K562 (cell line): ENCODE data around the gene TRAK1. TPM values are rescaled to one million over a fixed set of nuclear protein-coding genes. Genes with fewer than 3 reads are reported as not detected.

Experiments used
- ATAC-seq: fragments of 200-7000 bp; cut with Tn5 transposase; 3 replicates; pipeline ENCODE4 v1.9.1; 2020; ENCODE audit warnings: moderate library complexity
- BruUV-seq: library from RNA; stranded (reverse); fragments of 400-500 nt; replicated peaks from 2 replicates; lab custom pipeline; 2021; lab: Mats Ljungman, UMichigan
- CTCF ChIA-PET: fragments of 300-600 bp; formaldehyde crosslinking; extraction: SDS; loops from one replicate; lab custom pipeline; 2021; ENCODE audit warnings: low intra/inter-chr PET ratio; lab: Yijun Ruan, JAX
- POLR2A ChIA-PET: fragments of 300-600, 350-650 bp; sonication (Branson Sonifier 250); formaldehyde crosslinking; extraction: SDS; loops from one replicate; lab custom pipeline; 2021; ENCODE audit warnings: antibody characterized with exemption, inconsistent platforms; lab: Yijun Ruan, JAX
- DNase-seq, 4 experiments: peaks; one replicate each; pipeline versions ENCODE4 v3.0.0 to v3.0.0-alpha.2; 2011 to 2018; ENCODE audit warnings: low spot score in 3 of 4, mixed read lengths in 3 of 4; ENCODE audit errors: extremely low read depth in 1 of 4
- FAIRE-seq: peaks from 2 replicates; lab custom pipeline; 2011; peaks lifted over from hg19 to GRCh38; lab: Jason Lieb, UNC
- H2AFZ ChIP-seq: 2 replicates; pipeline ENCODE4 v1.6.0; 2011; ENCODE audit warnings: low read depth, low read length, control low read depth, inconsistent platforms
- H3K27ac ChIP-seq: fragments of 200-600 bp; 3 replicates; pipeline ENCODE4 v1.8.0; 2011; ENCODE audit warnings: low read depth, mild to moderate bottlenecking, control low read depth, inconsistent platforms, low read length, moderate library complexity, mixed read lengths; ENCODE audit errors: extremely low read depth
- H3K27me3 ChIP-seq, 2 experiments: fragments of 300-600 bp in 1 of 2; 2 replicates in 1 of 2; 3 replicates in 1 of 2; pipeline versions ENCODE4 v1.6.0 to v1.8.0; 2011; ENCODE audit warnings: inconsistent platforms in 2 of 2, low read length in 2 of 2, mild to moderate bottlenecking in 1 of 2, mixed read lengths in 1 of 2, moderate library complexity in 1 of 2; ENCODE audit not compliant: control insufficient read depth in 2 of 2, insufficient read depth in 2 of 2
- H3K36me3 ChIP-seq: fragments of 300-600 bp; 3 replicates; pipeline ENCODE4 v1.8.0; 2011; ENCODE audit warnings: mild to moderate bottlenecking, low read length, inconsistent platforms; ENCODE audit not compliant: control insufficient read depth, insufficient read depth
- H3K4me1 ChIP-seq, 2 experiments: fragments of 200-600 bp in 1 of 2; replicated peaks in 1 of 2; 2 replicates in 1 of 2; 3 replicates in 1 of 2; pipeline versions ENCODE4 v1.5.1 to v1.8.0; 2011; ENCODE audit warnings: inconsistent platforms in 2 of 2, low read length in 2 of 2, mild to moderate bottlenecking in 1 of 2, mixed read lengths in 1 of 2, moderate library complexity in 1 of 2; ENCODE audit not compliant: control insufficient read depth in 2 of 2, insufficient read depth in 2 of 2
- H3K4me2 ChIP-seq: 2 replicates; pipeline ENCODE4 v1.6.1; 2011; ENCODE audit warnings: low read length, control low read depth, inconsistent platforms, mixed read lengths; ENCODE audit not compliant: insufficient read depth
- H3K4me3 ChIP-seq: fragments of 200-600 bp; sonication (generic), shearing (Covaris generic); 2 replicates; pipeline ENCODE4 v1.5.1; 2016; ENCODE audit warnings: control low read depth, inconsistent platforms
- H3K79me2 ChIP-seq: fragments of 200-600 bp; 3 replicates; pipeline ENCODE4 v1.8.0; 2011; ENCODE audit warnings: low read length, inconsistent platforms; ENCODE audit not compliant: control insufficient read depth, insufficient read depth
- H3K9ac ChIP-seq, 2 experiments: 2 replicates each; pipeline versions ENCODE4 v1.6.0 to v1.6.1; 2011; ENCODE audit warnings: low read depth in 2 of 2, low read length in 2 of 2, control low read depth in 1 of 2, inconsistent platforms in 1 of 2, mild to moderate bottlenecking in 1 of 2, mixed read lengths in 1 of 2; ENCODE audit not compliant: insufficient read depth in 1 of 2
- H3K9me1 ChIP-seq: one replicate; pipeline ENCODE4 v1.6.0; 2011; ENCODE audit warnings: inconsistent platforms, mild to moderate bottlenecking, low read length, moderate library complexity; ENCODE audit not compliant: control insufficient read depth, insufficient read depth
- H3K9me3 ChIP-seq: replicated peaks from 2 replicates; pipeline ENCODE4 v1.5.1; 2011; ENCODE audit warnings: low read depth, low read length, inconsistent platforms; ENCODE audit not compliant: control insufficient read depth, insufficient read depth
- H4K20me1 ChIP-seq: replicated peaks from 2 replicates; pipeline ENCODE4 v1.6.1; 2011; ENCODE audit warnings: low read length, inconsistent platforms, mixed read lengths; ENCODE audit not compliant: control insufficient read depth, insufficient read depth
- ATF6 ChIP-seq: sonication (generic); formaldehyde crosslinking; IDR thresholded peaks from 2 replicates; pipeline ENCODE4 v1.4.0; 2020; ENCODE audit warnings: mild to moderate bottlenecking, missing genetic modification reagents
- C11orf30 ChIP-seq: fragments of 450-650 bp; IDR thresholded peaks from 2 replicates; pipeline ENCODE4 v1.6.1; 2016; ENCODE audit warnings: low read depth, mild to moderate bottlenecking
- FOSL1 ChIP-seq: fragments of 200-800 bp; sonication (Bioruptor generic); conservative IDR thresholded peaks from 2 replicates; pipeline ENCODE4 v1.6.1; 2016; ENCODE audit warnings: missing genetic modification characterization, missing compliant biosample characterization
- FOXA3 ChIP-seq, 2 experiments: fragments of 450-650 bp in 1 of 2; sonication (generic) in 1 of 2; formaldehyde crosslinking; IDR thresholded peaks in 1 of 2; conservative IDR thresholded peaks in 1 of 2; 2 replicates each; pipeline versions ENCODE4 v1.4.0 to v1.8.0; 2020 to 2022; ENCODE audit warnings: mild to moderate bottlenecking in 2 of 2, missing genetic modification reagents in 1 of 2
- SREBF2 ChIP-seq: sonication (generic); formaldehyde crosslinking; IDR thresholded peaks from 2 replicates; pipeline ENCODE4 v1.4.0; 2020; ENCODE audit warnings: mild to moderate bottlenecking, missing genetic modification reagents
- TFAP4 ChIP-seq: sonication (generic); formaldehyde crosslinking; IDR thresholded peaks from 2 replicates; pipeline ENCODE4 v1.8.0; 2022; ENCODE audit warnings: missing genetic modification reagents, mild to moderate bottlenecking, moderate library complexity, borderline replicate concordance
- ZNF134 ChIP-seq: fragments of 250-450 bp; sonication (Bioruptor Pico); conservative IDR thresholded peaks from 2 replicates; pipeline ENCODE4 v1.4.0; 2020
- ZNF561 ChIP-seq: fragments of 450-650 bp; formaldehyde crosslinking; conservative IDR thresholded peaks from 2 replicates; pipeline ENCODE4 v1.4.0; 2020; ENCODE audit warnings: mild to moderate bottlenecking, moderate library complexity
- WGBS: fragments of 100-300 bp; shearing (Covaris generic); methylation state at CpG from one replicate; pipeline ENCODE4 v1.1.6; 2016; ENCODE audit warnings: low coverage, mixed read lengths; ENCODE audit not compliant: insufficient coverage; ENCODE audit errors: missing lambda C conversion rate; 5-methylcytosine and 5-hydroxymethylcytosine counted together
- in situ Hi-C: fragments of 300-500 bp; cut with MboI; formaldehyde crosslinking; loops from 4 replicates; pipeline ENCODE4 v1.15.0; 2018; ENCODE audit warnings: inconsistent platforms, mixed read lengths
- intact Hi-C: fragments of 100-400 bp; cut with micrococcal nuclease; formaldehyde crosslinking; loops from 2 replicates; pipeline ENCODE4 v1.14.2; 2022
- polyA plus RNA-seq, 8 experiments: library from polyadenylated mRNA; depleted of rRNA in 4 of 8; stranded (reverse) in 5 of 8; unstranded in 3 of 8; fragments of >200 nt; fragmentation: Nextera tagmentation in 2 of 8; fragmentation: Illumina TruSeq in 1 of 8; extraction: Ambion mirVana in 2 of 8; extraction: Trizol in 1 of 8; gene quantifications; 2 replicates each; pipeline versions ENCODE4 v1.2.1 to v1.2.3, GENCODE V29; 2011 to 2014; ENCODE audit warnings: inconsistent platforms in 1 of 8, missing spikeins in 1 of 8
- total RNA-seq, 7 experiments: library from RNA; depleted of rRNA in 6 of 7; stranded (reverse); fragments of >200 nt in 6 of 7; fragmentation: Illumina TruSeq in 2 of 7; extraction: Trizol in 2 of 7; gene quantifications; 2 replicates each; pipeline versions ENCODE4 v1.2.1 to v1.2.3, GENCODE V29; 2011 to 2021; ENCODE audit warnings: low replicate concordance in 1 of 7

TRAK1 gene
- total and polyA plus RNA-seq, 9 of the 15 experiments (the other 6 are each of a cell fraction or from before 2014, with no cell fraction given): 5.3 to 28.5 (median 17.5) TPM

GRCh38 chr3:42191443-42191747 is 100.2 kb downstream of the TRAK1 start (continued):
- no peak for TF ChIP-seq FOSL1
- TF ChIP-seq ZNF134 (CRISPR knock-in tag): no peak
- no peak for TF ChIP-seq ATF6 (CRISPR knock-in tag)
- TF ChIP-seq TFAP4 (CRISPR knock-in tag): 0 out of 2 replicates have a peak, but pooled peaks have one; percentile 28
- no peak for TF ChIP-seq SREBF2
- no peak for TF ChIP-seq ZNF561 (CRISPR knock-in tag)

GRCh38 chr3:42192334-42193200 is 101.4 kb downstream of the TRAK1 start:
- Histone ChIP-seq H3K4me2 (no peak overlapping the region), H3K36me3 (peaks cover 54% of the 10 kb centered on the region; the same call in 2 of the 3 replicates), H3K27ac (no peak overlapping the region), H3K4me1 (no peaks in the 10 kb centered on the region), H3K9me3 (no peaks in the 10 kb centered on the region), H3K79me2 (no peaks in the 10 kb centered on the region), H2AFZ (no peak overlapping the region), H3K4me3 (no peak overlapping the region), H3K27me3 (no peaks in the 10 kb centered on the region), H3K9me1 (no peaks in the 10 kb centered on the region), H4K20me1 (no peaks in the 10 kb centered on the region; the same call in none of the 2 replicates), H3K9ac (no peak overlapping the region)
- DNase-seq (no peak), ATAC-seq (no peak), FAIRE-seq (no peak)
- BruUV-seq: no TSS peak
- CTCF ChIA-PET: interaction anchor here (1.6 kb wide), 1 partner anchor 73 kb away, joined by 5 read pairs; no protein-coding TSS in a partner anchor
- intact Hi-C loops (no loop called here), in situ Hi-C loops (no loop called here)
- 93% methylated on average over 8 of the region's 8 CpGs for WGBS
- POLR2A ChIA-PET: interaction anchor here (0.6 to 1.3 kb wide), 2 partner anchors 17 to 1524 kb away, joined by 3 read pairs; no protein-coding TSS in a partner anchor
- no peak for TF ChIP-seq FOXA3 (CRISPR knock-in tag; conservative IDR thresholded peaks at IDR 0.05 in 1 of 2, IDR thresholded peaks at IDR 0.05 in 1 of 2)
- TF ChIP-seq C11orf30: 0 out of 2 replicates have a peak, but pooled peaks have one; percentile 6
